ENCODE measurements around the gene PPM1D.
A peak's percentile ranks its signal among the peaks of the same experiment; 100 is the strongest.
"Not testable (repeated sequence)": the region's sequence is repeated elsewhere in the genome, so short reads cannot be mapped to it uniquely, and the experiment has no call there.

Gene PPM1D

DNA sequence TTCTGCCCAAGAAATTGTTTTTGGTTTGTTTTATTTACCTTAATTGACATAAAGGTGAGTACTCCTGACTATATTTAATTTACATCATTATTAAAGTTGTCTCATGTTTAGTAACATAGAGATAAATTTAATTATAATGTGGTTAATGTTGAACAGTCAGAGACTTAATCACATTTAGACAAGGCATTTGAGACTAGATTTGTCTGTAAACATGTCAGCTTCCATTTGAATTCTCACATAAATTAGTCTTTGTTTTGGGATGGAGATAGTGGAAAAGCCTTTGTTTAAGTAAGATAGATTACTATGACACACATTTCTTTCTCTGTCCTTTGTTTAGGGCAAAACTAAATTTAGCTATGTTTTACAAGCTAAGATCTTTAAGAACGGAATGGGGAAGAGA is 59.2 kb downstream of the PPM1D start:
- POLR2A ChIA-PET, result no interaction called here
- TF ChIP-seq, protein P1, sequence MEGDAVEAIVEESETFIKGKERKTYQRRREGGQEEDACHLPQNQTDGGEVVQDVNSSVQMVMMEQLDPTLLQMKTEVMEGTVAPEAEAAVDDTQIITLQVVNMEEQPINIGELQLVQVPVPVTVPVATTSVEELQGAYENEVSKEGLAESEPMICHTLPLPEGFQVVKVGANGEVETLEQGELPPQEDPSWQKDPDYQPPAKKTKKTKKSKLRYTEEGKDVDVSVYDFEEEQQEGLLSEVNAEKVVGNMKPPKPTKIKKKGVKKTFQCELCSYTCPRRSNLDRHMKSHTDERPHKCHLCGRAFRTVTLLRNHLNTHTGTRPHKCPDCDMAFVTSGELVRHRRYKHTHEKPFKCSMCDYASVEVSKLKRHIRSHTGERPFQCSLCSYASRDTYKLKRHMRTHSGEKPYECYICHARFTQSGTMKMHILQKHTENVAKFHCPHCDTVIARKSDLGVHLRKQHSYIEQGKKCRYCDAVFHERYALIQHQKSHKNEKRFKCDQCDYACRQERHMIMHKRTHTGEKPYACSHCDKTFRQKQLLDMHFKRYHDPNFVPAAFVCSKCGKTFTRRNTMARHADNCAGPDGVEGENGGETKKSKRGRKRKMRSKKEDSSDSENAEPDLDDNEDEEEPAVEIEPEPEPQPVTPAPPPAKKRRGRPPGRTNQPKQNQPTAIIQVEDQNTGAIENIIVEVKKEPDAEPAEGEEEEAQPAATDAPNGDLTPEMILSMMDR (IDR thresholded peaks at IDR 0.05; ENCODE audit: insufficient read depth, low read length, missing control alignments), result no peak
- CTCF ChIA-PET, result interaction anchor here (1.8 kb wide), 1 partner anchor 18 kb away, joined by 6 read pairs; no protein-coding TSS in a partner anchor
- no peak overlapping the region for H3K4me3 ChIP-seq (ENCODE audit: low read depth, low read length)
- DNase-seq (ENCODE audit: low read depth, low spot score), result no peak

DNA sequence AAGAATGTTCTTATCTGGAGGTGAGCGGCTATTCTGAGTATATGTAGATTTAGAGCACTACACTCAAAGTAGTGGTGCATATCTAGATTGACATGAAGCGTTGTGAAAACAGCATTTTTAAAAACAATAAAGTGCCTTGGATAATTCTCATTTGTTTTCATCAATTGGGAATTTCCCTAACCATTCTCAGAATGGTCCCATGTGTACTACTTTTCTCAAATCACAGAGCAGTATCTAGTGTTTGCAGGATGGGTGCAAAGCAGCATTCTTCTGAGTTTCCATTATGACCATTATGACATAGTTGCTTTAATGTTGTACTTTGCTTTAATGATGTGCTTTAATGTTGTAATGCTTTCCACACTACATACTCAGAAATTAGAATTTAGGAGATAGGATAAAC is 61.5 kb downstream of the PPM1D start:
- DNase-seq (ENCODE audit: low read depth, low spot score), result no peak
- ChIA-PET POLR2A (no interaction called here), CTCF (no interaction called here)
- no peak overlapping the region for H3K4me3 ChIP-seq (ENCODE audit: low read depth, low read length)
- TF ChIP-seq, protein P1 (IDR thresholded peaks at IDR 0.05; ENCODE audit: insufficient read depth, low read length, missing control alignments), result no peak

DNA sequence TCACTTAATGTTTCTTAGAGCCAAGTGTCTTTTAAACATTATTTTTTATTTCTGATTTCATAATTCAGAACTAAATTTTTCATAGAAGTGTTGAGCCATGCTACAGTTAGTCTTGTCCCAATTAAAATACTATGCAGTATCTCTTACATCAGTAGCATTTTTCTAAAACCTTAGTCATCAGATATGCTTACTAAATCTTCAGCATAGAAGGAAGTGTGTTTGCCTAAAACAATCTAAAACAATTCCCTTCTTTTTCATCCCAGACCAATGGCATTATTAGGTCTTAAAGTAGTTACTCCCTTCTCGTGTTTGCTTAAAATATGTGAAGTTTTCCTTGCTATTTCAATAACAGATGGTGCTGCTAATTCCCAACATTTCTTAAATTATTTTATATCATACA is 64.0 kb downstream of the PPM1D start:
- POLR2A ChIA-PET, result no interaction called here
- CTCF ChIA-PET, result interaction anchor here (1.1 kb wide), 1 partner anchor 26 kb away, joined by 4 read pairs; no protein-coding TSS in a partner anchor
- DNase-seq (ENCODE audit: low read depth, low spot score), result peak; percentile 26
- H3K4me3 ChIP-seq (ENCODE audit: low read depth, low read length), result no peak overlapping the region
- TF ChIP-seq, protein P1 (IDR thresholded peaks at IDR 0.05; ENCODE audit: insufficient read depth, low read length, missing control alignments), result no peak

DNA sequence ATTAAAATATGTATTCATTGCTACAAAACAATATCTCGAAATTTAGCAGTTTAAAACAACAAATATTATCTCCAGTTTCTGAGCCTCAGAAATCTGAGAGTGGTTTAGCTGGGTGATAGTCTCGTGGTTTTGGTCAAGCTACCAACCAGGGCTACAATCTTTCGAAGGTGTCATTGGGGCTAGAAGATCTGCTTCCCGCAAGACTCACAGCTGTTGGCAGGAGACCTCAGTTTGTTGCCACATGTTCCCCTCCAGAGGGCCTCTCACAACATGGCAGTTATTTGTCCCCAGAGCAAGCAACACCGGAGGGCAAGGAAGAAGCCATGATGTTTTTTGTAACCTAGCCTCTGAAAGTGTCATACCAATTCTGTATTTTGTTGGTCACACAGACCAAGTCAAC is 65.6 kb downstream of the PPM1D start:
- no peak for DNase-seq (ENCODE audit: low read depth, low spot score)
- no peak overlapping the region for H3K4me3 ChIP-seq (ENCODE audit: low read depth, low read length)
- ChIA-PET POLR2A (no interaction called here), CTCF (no interaction called here)
- TF ChIP-seq, protein P1 (IDR thresholded peaks at IDR 0.05; ENCODE audit: insufficient read depth, low read length, missing control alignments), result no peak

DNA sequence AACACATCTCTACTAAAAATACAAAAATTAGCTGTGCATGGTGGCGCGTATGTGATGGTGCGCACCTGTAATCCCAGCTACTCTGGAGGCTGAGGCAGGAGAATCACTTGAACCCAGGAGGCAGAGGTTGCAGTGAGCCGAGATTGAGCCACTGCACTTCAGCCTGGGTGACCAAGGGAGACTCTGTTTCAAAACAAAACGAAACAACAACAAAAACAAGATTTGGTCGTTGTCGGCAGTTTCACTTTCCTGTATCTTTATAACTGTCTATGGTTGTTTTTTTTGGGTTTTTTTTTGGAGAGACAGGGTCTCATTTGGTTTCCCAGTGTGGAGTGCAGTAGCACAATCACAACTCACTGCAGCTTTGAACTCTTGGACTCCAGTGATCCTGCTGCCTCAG is 68.7 kb downstream of the PPM1D start:
- CTCF ChIA-PET, result interaction anchor here (1.0 to 2.3 kb wide), 2 partner anchors 9 to 30 kb away, joined by 3 to 5 read pairs; partner anchors contain the start of gene BCAS3
- POLR2A ChIA-PET, result interaction anchor here (1.1 kb wide), 1 partner anchor 95 kb away, joined by 3 read pairs; no protein-coding TSS in a partner anchor
- not testable (repeated sequence) for DNase-seq (ENCODE audit: low read depth, low spot score); H3K4me3 ChIP-seq (ENCODE audit: low read depth, low read length)

DNA sequence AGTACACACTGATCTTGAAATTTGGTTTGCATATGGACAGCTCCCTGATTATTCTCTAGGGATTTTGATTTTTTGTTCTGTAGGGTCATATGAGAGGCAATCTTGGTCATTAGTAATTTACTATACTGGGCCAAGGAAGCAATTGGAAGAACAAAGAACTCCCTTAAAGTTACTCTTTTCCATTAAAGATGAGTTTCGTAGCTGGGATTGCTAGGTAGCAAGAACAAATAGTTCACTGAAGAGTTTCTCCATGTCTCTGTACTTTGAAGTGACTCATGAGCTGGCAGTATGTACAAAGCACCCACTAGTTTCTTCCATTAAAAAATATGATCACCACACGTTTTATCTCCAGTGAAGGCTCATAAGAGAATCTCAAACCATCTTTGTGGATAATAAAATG is 71.5 kb downstream of the PPM1D start:
- TF ChIP-seq, protein P1 (IDR thresholded peaks at IDR 0.05; ENCODE audit: insufficient read depth, low read length, missing control alignments), result no peak
- ChIA-PET POLR2A (no interaction called here), CTCF (no interaction called here)
- no peak overlapping the region for H3K4me3 ChIP-seq (ENCODE audit: low read depth, low read length)
- DNase-seq (ENCODE audit: low read depth, low spot score), result no peak

DNA sequence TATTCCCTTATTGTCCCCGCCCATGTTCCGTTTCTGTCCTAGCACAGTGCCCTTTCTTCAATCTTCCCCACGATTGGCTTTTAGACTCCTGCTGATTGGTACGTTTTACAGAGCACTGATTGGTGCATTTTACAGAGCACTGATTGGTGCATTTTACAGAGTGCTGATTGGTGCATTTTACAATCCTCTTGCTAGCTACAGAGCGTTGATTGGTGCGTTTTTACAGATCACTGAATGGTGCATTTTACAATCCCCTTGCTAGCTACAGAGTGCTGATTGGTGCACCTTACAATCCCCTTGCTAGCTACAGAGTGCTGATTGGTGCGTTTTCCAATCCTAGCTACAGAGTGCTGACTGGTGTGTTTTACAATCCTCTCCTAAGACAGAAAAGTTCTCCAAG is 74.6 kb downstream of the PPM1D start:
- CTCF ChIA-PET, result interaction anchor here (0.6 kb wide), 1 partner anchor 467 kb away, joined by 4 read pairs; no protein-coding TSS in a partner anchor
- H3K4me3 ChIP-seq (ENCODE audit: low read depth, low read length); POLR2A ChIA-PET; DNase-seq (ENCODE audit: low read depth, low spot score): not testable (repeated sequence)

All from AG04449 (cell line).